Gastrocnemius medialis (tissue), 4 donors: ENCODE measurements around the gene BMERB1.

Experiments
- POLR2A ChIP-seq, 2 donors: fragments of 450-650 bp; IDR thresholded peaks; one replicate each; pipeline ENCODE4 v1.6.1; 2017; ENCODE audit warnings: antibody characterized with exemption in 2 of 2, mild to moderate bottlenecking in 2 of 2, moderate library complexity in 2 of 2
- TF ChIP-seq, protein P1 (sequence below), 5 experiments: fragments of 450-650 bp in 3 of 5; fragments of 200-600 bp in 2 of 5; sonication (generic) in 2 of 5; IDR thresholded peaks in 4 of 5; conservative IDR thresholded peaks in 1 of 5; 1 replicate in 4 of 5; 2 replicates in 1 of 5; pipeline ENCODE4 v1.5.1; 2016 to 2019; ENCODE audit warnings: antibody characterized with exemption in 5 of 5, mild to moderate bottlenecking in 3 of 5, moderate library complexity in 3 of 5

DNA sequence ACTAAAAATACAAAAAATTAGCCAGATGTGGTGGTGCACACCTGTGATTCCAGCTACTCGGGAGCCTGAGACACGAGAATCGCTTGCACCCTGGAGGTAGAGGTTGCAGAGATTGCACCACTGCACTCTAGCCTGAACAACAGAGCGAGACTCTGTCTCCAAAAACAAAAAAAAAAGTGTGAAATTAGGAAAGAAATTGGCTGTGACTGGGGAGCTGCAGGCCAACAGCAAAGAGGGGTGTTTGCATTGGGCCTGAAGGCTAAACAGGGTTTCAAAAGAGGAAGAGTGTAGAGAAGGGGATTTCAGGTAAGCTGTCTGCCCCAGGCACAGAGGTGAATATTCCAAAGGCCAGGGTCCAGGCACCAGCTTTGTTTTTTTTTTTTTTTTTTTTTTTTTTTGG lies 9.4 kb downstream of the BMERB1 start:
- TF ChIP-seq, protein P1, sequence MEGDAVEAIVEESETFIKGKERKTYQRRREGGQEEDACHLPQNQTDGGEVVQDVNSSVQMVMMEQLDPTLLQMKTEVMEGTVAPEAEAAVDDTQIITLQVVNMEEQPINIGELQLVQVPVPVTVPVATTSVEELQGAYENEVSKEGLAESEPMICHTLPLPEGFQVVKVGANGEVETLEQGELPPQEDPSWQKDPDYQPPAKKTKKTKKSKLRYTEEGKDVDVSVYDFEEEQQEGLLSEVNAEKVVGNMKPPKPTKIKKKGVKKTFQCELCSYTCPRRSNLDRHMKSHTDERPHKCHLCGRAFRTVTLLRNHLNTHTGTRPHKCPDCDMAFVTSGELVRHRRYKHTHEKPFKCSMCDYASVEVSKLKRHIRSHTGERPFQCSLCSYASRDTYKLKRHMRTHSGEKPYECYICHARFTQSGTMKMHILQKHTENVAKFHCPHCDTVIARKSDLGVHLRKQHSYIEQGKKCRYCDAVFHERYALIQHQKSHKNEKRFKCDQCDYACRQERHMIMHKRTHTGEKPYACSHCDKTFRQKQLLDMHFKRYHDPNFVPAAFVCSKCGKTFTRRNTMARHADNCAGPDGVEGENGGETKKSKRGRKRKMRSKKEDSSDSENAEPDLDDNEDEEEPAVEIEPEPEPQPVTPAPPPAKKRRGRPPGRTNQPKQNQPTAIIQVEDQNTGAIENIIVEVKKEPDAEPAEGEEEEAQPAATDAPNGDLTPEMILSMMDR (IDR thresholded peaks at IDR 0.05 in 4 of 5, conservative IDR thresholded peaks at IDR 0.05 in 1 of 5), result no peak
- no peak for TF ChIP-seq POLR2A (IDR thresholded peaks at IDR 0.05)
